T-helper 1 cell (primary cell): ENCODE data around the gene C2.
"Not testable (repeated sequence)": the region's sequence is repeated elsewhere in the genome, so short reads cannot be mapped to it uniquely, and the experiment has no call there.

ENCODE experiments used
- DNase-seq, 5 donors: peaks; one replicate each; pipeline ENCODE4 v3.0.0-alpha.2; 2012 to 2020

The C2 gene

GRCh38 chr6:31899215-31899614, 28.3 kb upstream of the C2 start:
- DNase-seq = no peak

GRCh38 chr6:31899882-31900722, 27.4 kb upstream of the C2 start:
- DNase-seq = no peak

- DNase-seq = no peak
These were observed 26.6 kb upstream of the C2 start for GRCh38 chr6:31900917-31901414.

GRCh38 chr6:31901415-31901952, 26.0 kb upstream of the C2 start:
- peak; percentile 40 to 62 (median 56) for DNase-seq

- DNase-seq = peak; percentile 75 to 86 (median 78)
These were observed 25.4 kb upstream of the C2 start, which contains the start of gene ZBTB12 for GRCh38 chr6:31901953-31902643. Gene ZBTB12, minus strand, starts transcription at chr6:31902086. Its CDS starts 781 bp downstream, at chr6:31901305.

- DNase-seq = no peak
These were observed 23.6 kb upstream of the C2 start for GRCh38 chr6:31903957-31904356.

- no peak for DNase-seq
These were observed 22.5 kb upstream of the C2 start for GRCh38 chr6:31905041-31905440.

GRCh38 chr6:31906122-31906521, 21.4 kb upstream of the C2 start:
- DNase-seq = no peak

GRCh38 chr6:31906727-31907126, 20.8 kb upstream of the C2 start:
- DNase-seq = not testable (repeated sequence)

- no peak for DNase-seq
These were observed 20.2 kb upstream of the C2 start for GRCh38 chr6:31907158-31907813.

- not testable (repeated sequence) for DNase-seq
These were observed 19.3 kb upstream of the C2 start for GRCh38 chr6:31908255-31908654.

GRCh38 chr6:31908791-31909190, 18.7 kb upstream of the C2 start:
- DNase-seq = no peak

- not testable (repeated sequence) for DNase-seq
These were observed 18.2 kb upstream of the C2 start for GRCh38 chr6:31909298-31909697.

GRCh38 chr6:31911826-31912585, 15.5 kb upstream of the C2 start:
- no peak for DNase-seq

- DNase-seq = no peak
These were observed 12.2 kb upstream of the C2 start for GRCh38 chr6:31915351-31915750.

- DNase-seq = no peak
These were observed 11.8 kb upstream of the C2 start for GRCh38 chr6:31915756-31916155.

- DNase-seq = no peak
These were observed 9.3 kb upstream of the C2 start for GRCh38 chr6:31918069-31918720.

- DNase-seq = no peak
These were observed 7.8 kb upstream of the C2 start for GRCh38 chr6:31919624-31920303.

- no peak for DNase-seq
These were observed 6.7 kb upstream of the C2 start for GRCh38 chr6:31920811-31921210.

- DNase-seq = no peak
These were observed 4.6 kb upstream of the C2 start for GRCh38 chr6:31922942-31923341.
